Mucosa of gallbladder (tissue), 1 donor: ENCODE results near the gene KLHDC7B. TPM values are rescaled to one million over a fixed set of nuclear protein-coding genes. Genes with fewer than 3 reads are reported as not detected.
A peak's percentile ranks its signal among the peaks of the same experiment; 100 is the strongest.

ENCODE experiments used
- DNase-seq: peaks from one replicate; pipeline ENCODE4 v3.0.0-alpha.2; 2020; ENCODE audit warnings: low spot score
- total RNA-seq: library from RNA; stranded (reverse); gene quantifications from one replicate; pipeline ENCODE4 v1.2.1, GENCODE V29; 2021
- donor health status: DM: no; HTN: no; CAD: no.

The KLHDC7B gene
- 0.17 TPM for total RNA-seq

- DNase-seq, result no peak
Measured at GRCh38 chr22:50545522-50546325, at the start of gene KLHDC7B. Gene KLHDC7B (plus strand): TSS chr22:50545899. CDS start chr22:50546244, 345 bp downstream.

GRCh38 chr22:50497093-50497492 lies 48.6 kb upstream of the KLHDC7B start:
- peak; percentile 46 for DNase-seq

GRCh38 chr22:50498322-50498890 lies 47.3 kb upstream of the KLHDC7B start:
- peak; percentile 79 for DNase-seq

GRCh38 chr22:50500452-50500851 lies 45.2 kb upstream of the KLHDC7B start:
- no peak for DNase-seq

GRCh38 chr22:50502096-50502495 lies 43.6 kb upstream of the KLHDC7B start:
- no peak for DNase-seq

GRCh38 chr22:50502628-50503474 lies 42.8 kb upstream of the KLHDC7B start:
- DNase-seq, result no peak

- DNase-seq, result no peak
Measured at GRCh38 chr22:50503475-50504145, 42.1 kb upstream of the KLHDC7B start.

- no peak for DNase-seq
Measured at GRCh38 chr22:50504369-50505211, 41.1 kb upstream of the KLHDC7B start.

- no peak for DNase-seq
Measured at GRCh38 chr22:50505276-50505775, 40.4 kb upstream of the KLHDC7B start.

GRCh38 chr22:50505776-50506610 lies 39.7 kb upstream of the KLHDC7B start:
- DNase-seq, result no peak

GRCh38 chr22:50506611-50507420 lies 38.9 kb upstream of the KLHDC7B start:
- no peak for DNase-seq

GRCh38 chr22:50507421-50507990 lies 38.2 kb upstream of the KLHDC7B start, which contains the start of gene LMF2:
Gene LMF2 (minus strand): TSS chr22:50507702. CDS start chr22:50507675, 27 bp downstream.
- DNase-seq, result peak; percentile 93

- DNase-seq, result peak; percentile 97
Measured at GRCh38 chr22:50507991-50508884, 37.5 kb upstream of the KLHDC7B start, which contains the start of gene NCAPH2. Gene NCAPH2 (plus strand): TSS chr22:50508224. CDS start chr22:50508338, 114 bp downstream.

GRCh38 chr22:50508897-50509296 lies 36.8 kb upstream of the KLHDC7B start:
- no peak for DNase-seq

- no peak for DNase-seq
Measured at GRCh38 chr22:50513175-50513574, 32.5 kb upstream of the KLHDC7B start.

- DNase-seq, result no peak
Measured at GRCh38 chr22:50516068-50516467, 29.6 kb upstream of the KLHDC7B start.

- DNase-seq, result no peak
Measured at GRCh38 chr22:50516891-50517290, 28.8 kb upstream of the KLHDC7B start.
